Subcutaneous adipose tissue (tissue), 4 donors: ENCODE data around the gene PLEKHO2. TPM values are rescaled to one million over a fixed set of nuclear protein-coding genes. Genes with fewer than 3 reads are reported as not detected.

ENCODE experiments used
- CTCF ChIP-seq: fragments of 450-650 bp; IDR thresholded peaks from one replicate; pipeline ENCODE4 v1.5.1; 2016; ENCODE audit warnings: low read depth, mild to moderate bottlenecking, control low read depth, antibody characterized with exemption, moderate library complexity
- total RNA-seq, 4 donors: library from RNA; depleted of rRNA; stranded (reverse); fragments of >200 nt; gene quantifications; one replicate each; pipeline ENCODE4 v1.1.0, GENCODE V29; 2016

Gene PLEKHO2
- total RNA-seq, 4 donors from 2014 or later, result 31.3 to 54.7 (median 36.5) TPM

- no peak for TF ChIP-seq CTCF
Observed at GRCh38 chr15:64864068-64864467, 22.4 kb downstream of the PLEKHO2 start.

- TF ChIP-seq CTCF, result no peak
Observed at GRCh38 chr15:64865126-64865997, 23.6 kb downstream of the PLEKHO2 start.

- no peak for TF ChIP-seq CTCF
Observed at GRCh38 chr15:64865998-64866520, 24.3 kb downstream of the PLEKHO2 start.

GRCh38 chr15:64869501-64869900, 27.8 kb downstream of the PLEKHO2 start:
- no peak for TF ChIP-seq CTCF

GRCh38 chr15:64870353-64870752, 28.6 kb downstream of the PLEKHO2 start:
- TF ChIP-seq CTCF, result no peak

- TF ChIP-seq CTCF, result no peak
Observed at GRCh38 chr15:64875641-64876223, 34.0 kb downstream of the PLEKHO2 start.

GRCh38 chr15:64877435-64877834, 35.7 kb downstream of the PLEKHO2 start:
- TF ChIP-seq CTCF, result no peak
